ENCODE measurements around the gene HSP90AB1.

- no peak for TF ChIP-seq SMC3 (IDR thresholded peaks at IDR 0.05)
- no peak for TF ChIP-seq JUN (IDR thresholded peaks at IDR 0.05)
- TF ChIP-seq CTCF (IDR thresholded peaks at IDR 0.05) = no peak
- TF ChIP-seq RFX5 (IDR thresholded peaks at IDR 0.05) = no peak
- no peak for TF ChIP-seq REST (IDR thresholded peaks at IDR 0.05)
- no peak for TF ChIP-seq POLR2A (IDR thresholded peaks at IDR 0.05; ENCODE audit: low read length)
- TF ChIP-seq HEYL (CRISPR knock-in tag; IDR thresholded peaks at IDR 0.05) = no peak
- no peak for TF ChIP-seq BCL3 (IDR thresholded peaks at IDR 0.05)
- no peak for TF ChIP-seq KDM5A (IDR thresholded peaks at IDR 0.05)
- no peak for TF ChIP-seq TP53 (CRISPR knock-in tag; IDR thresholded peaks at IDR 0.05)
- no peak for TF ChIP-seq MAX (IDR thresholded peaks at IDR 0.05)
- TF ChIP-seq EP300 (IDR thresholded peaks at IDR 0.05) = no peak
- TF ChIP-seq CBX8 (IDR thresholded peaks at IDR 0.05) = no peak
- no peak for TF ChIP-seq CHD4 (IDR thresholded peaks at IDR 0.05; ENCODE audit: borderline replicate concordance)
Measured at GRCh38 chr6:44201638-44202303, 45.1 kb upstream of the HSP90AB1 start.

Data from A549 (cell line).